GM19468 (cell line): ENCODE results near the gene TTC28.
"Not testable (repeated sequence)": the region's sequence is repeated elsewhere in the genome, so short reads cannot be mapped to it uniquely, and the experiment has no call there.

ENCODE experiments used
- ATAC-seq: cut with Tn5 transposase; IDR thresholded peaks from one replicate; pipeline ENCODE4 v1.9.1; 2021; ENCODE audit warnings: mild to moderate bottlenecking, moderate library complexity, moderate number of reproducible peaks; ENCODE audit not compliant: unreplicated experiment; ENCODE audit errors: extremely low read depth

TTC28 gene

GRCh38 chr22:28679611-28680287 is at the start of gene TTC28:
Gene TTC28 (minus strand): TSS chr22:28679840. CDS start chr22:28679723, 117 bp downstream.
- ATAC-seq = not testable (repeated sequence)

- no peak for ATAC-seq
Measured at GRCh38 chr22:28728621-28729313, 49.1 kb upstream of the TTC28 start.

- ATAC-seq = no peak
Measured at GRCh38 chr22:28728002-28728401, 48.4 kb upstream of the TTC28 start.

- no peak for ATAC-seq
Measured at GRCh38 chr22:28718044-28718443, 38.4 kb upstream of the TTC28 start.

- no peak for ATAC-seq
Measured at GRCh38 chr22:28716686-28717085, 37.0 kb upstream of the TTC28 start.

- ATAC-seq = no peak
Measured at GRCh38 chr22:28715611-28716010, 36.0 kb upstream of the TTC28 start.

- ATAC-seq = no peak
Measured at GRCh38 chr22:28714043-28714628, 34.5 kb upstream of the TTC28 start.

- no peak for ATAC-seq
Measured at GRCh38 chr22:28711820-28712777, 32.5 kb upstream of the TTC28 start.

GRCh38 chr22:28711341-28711740 is 31.7 kb upstream of the TTC28 start:
- ATAC-seq = no peak

GRCh38 chr22:28710576-28711191 is 31.0 kb upstream of the TTC28 start:
- ATAC-seq = no peak

- ATAC-seq = no peak
Measured at GRCh38 chr22:28710107-28710506, 30.5 kb upstream of the TTC28 start.

- ATAC-seq = no peak
Measured at GRCh38 chr22:28706845-28707244, 27.2 kb upstream of the TTC28 start.

- no peak for ATAC-seq
Measured at GRCh38 chr22:28703436-28703835, 23.8 kb upstream of the TTC28 start.

- ATAC-seq = no peak
Measured at GRCh38 chr22:28702891-28703290, 23.3 kb upstream of the TTC28 start.

GRCh38 chr22:28693041-28693760 is 13.6 kb upstream of the TTC28 start:
- ATAC-seq = not testable (repeated sequence)

- not testable (repeated sequence) for ATAC-seq
Measured at GRCh38 chr22:28689796-28690195, 10.2 kb upstream of the TTC28 start.

GRCh38 chr22:28682966-28683365 is 3.3 kb upstream of the TTC28 start:
- ATAC-seq = not testable (repeated sequence)

GRCh38 chr22:28680813-28681490 is 1.3 kb upstream of the TTC28 start:
- not testable (repeated sequence) for ATAC-seq
